Activated effector memory CD4-positive, alpha-beta T cell treated with anti-CD3 and anti-CD28 coated beads, Interleukin-2, amount 50 U/mL, for 16 hours (primary cell): Measurements from ENCODE around the gene CAMTA1.
"Not testable (repeated sequence)": the region's sequence is repeated elsewhere in the genome, so short reads cannot be mapped to it uniquely, and the experiment has no call there.

Experiments
- DNase-seq: peaks from one replicate; pipeline ENCODE4 v3.0.0-alpha.2; 2020

Gene CAMTA1

DNA sequence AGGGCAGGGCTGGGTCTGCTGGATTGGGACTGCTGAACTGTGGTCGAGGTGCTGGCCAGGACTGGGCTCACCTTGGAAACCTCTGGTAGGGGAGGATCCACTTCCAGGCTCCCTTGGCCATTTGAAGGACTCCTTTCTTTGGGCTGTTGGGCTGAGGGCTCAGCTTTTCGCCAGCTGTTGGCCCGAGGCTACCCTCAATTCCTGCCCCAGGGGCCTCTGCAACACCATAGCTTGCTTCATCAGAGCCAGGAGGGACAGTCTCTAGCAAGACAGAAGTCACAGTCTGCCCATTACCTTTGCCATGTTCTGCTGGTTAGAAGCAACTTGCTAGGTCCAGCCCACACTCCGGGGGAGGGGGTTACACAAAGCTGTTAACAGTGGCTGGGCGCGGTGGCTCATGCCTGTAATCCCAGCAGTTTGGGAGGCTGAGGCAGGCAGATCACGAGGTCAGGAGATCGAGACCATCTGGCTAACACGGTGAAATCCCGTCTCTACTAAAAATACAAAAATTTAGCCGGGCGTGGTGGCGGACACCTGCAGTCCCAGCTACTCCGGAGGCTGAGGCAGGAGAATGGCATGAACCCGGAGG lies 25.0 kb downstream of the CAMTA1 start:
- DNase-seq: not testable (repeated sequence)

DNA sequence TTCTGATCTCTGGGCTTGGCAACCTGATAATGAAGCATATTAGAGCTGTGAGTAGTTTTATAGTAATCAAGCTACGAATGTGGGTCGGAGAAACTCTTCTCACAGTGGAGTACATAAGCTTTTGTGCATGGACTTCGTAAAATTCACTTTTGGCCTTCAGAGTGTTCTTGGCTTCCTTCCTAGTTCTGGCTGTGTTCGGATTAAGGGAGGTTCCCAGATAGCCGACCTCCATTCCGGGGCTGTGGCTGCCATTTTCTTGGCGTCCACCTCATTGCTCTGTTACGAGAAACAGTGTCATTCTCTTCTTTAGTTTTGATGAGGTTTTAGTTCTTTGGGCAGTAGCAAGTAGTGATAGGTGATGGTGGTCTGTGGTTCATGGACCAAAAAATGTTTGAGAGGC lies 26.3 kb downstream of the CAMTA1 start:
- no peak for DNase-seq

DNA sequence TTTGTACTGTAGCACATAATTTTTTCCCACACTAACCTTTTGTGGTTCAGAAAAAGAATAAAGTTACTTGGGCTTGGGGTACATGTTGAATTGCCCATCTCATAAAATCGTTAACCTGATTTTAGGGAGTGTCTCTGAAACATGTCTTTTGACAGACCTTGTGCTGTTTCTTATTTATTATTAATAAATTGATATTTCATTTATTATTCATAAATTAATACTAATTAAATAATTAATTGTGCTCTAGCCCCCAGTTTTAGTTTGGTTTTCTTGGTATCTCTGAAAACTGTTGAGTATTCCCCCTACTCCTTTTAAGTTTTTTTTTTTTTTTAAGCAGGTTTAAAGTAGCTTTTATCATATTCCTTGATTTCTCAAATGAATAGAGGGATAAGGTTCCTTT lies 27.9 kb downstream of the CAMTA1 start:
- DNase-seq: no peak

DNA sequence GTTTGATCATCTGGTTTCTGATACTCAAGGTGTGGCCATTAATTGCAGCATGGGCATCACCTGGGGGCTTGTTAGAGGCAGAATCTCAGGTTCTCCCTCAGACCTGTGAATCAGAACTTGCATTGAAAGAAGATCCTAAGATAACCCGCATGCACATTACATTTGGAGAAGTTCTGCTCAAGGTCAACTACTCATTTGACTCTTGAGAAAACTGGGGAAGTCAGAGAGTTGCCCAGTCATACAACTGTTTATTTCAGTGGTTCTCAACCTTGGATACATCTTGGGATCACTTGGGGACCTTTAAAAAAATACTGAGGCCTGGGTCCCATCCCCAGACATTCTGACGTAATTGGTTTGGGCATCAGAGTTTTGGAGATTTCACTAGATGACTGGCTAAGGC lies 30.5 kb downstream of the CAMTA1 start:
- no peak for DNase-seq

DNA sequence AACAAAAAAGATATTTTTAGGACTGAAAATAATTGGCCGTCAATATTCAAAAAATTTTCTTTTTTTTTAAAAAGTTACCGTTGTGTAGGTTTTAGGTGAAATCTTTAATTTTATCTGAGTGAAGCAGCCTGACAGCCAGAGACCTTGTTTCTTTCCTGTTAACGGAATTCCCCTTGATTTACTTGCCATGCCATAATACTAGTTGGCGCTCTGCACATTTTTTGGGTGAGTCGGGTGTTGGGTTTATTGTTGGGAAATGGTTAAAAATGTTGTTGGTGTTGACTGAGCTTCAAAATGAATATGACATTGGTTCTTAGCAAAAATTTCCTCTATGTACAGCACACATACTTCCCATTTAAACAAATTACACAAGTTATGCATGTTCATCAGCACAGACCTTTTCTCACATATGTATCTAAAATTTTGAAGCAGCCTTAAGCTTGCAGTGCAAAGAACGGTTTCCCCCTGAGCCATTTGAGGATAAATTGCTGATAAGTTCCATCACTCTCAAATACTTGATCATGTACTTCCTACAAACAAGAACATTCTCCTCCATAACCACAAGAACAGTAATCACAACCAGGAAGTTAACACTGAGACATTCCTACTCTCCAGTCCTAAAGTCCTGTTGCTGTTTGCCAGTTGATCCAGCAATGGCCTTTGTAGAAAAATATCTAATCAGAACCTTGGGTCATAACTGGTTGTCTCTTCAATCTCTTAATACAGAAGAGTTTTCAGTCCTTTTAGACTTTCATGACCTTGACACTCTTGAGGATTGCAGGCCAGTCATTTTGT lies 34.2 kb downstream of the CAMTA1 start:
- no peak for DNase-seq

DNA sequence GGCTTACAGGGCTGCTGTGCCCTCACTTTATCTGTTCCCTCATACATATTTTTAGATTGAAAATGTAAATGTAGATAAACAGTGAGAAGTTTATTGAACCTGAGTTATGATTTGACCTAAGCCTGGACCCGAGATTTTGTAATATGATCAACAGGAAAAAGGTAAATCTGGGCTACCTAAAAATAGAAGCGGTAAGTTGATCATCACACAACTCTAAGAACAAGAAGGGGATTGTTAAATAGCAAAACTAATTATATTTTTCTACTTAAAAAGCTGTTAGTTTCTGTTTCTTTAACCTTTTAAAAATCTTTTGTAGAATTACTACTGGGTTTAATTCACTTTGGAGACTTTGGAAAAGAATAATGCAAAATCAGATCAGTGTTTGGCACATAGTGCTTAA lies 35.6 kb downstream of the CAMTA1 start:
- no peak for DNase-seq

DNA sequence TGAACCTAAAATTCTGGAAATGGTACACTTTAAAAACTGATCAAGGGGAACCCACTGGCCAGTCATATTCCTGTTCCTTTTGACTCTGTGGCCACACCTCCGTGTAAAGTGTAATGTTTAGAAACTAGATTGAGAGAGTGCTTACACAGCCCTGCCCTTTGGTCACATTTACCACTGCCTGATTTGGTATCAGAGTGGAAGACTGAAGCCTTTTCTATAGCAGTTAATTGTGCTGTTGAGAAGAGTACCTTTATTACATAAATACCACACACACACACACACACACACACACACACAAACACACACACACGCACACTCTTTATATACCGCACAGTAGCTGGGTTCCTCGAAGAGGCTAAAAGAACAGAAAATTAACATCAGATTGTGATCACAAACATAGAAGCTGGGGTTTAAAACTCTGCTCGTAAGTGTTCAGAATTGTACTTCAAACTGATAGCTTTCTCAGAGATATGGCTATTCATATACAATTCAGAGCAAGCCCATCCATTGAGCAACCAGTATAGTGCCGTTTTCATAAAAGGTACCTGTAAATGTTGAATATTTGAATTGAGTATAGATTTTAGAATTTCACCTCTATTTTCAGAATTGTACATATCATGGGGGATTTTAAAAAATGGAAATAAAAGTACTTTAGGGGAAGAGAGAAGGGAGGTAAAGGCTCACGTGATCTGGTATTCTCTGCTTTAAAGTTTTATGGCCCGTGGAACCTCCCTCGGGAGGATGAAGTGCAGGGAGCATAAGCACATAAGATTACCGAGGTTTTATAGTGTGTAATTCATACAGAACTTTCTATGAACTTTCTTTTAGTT lies 37.5 kb downstream of the CAMTA1 start:
- DNase-seq: no peak

DNA sequence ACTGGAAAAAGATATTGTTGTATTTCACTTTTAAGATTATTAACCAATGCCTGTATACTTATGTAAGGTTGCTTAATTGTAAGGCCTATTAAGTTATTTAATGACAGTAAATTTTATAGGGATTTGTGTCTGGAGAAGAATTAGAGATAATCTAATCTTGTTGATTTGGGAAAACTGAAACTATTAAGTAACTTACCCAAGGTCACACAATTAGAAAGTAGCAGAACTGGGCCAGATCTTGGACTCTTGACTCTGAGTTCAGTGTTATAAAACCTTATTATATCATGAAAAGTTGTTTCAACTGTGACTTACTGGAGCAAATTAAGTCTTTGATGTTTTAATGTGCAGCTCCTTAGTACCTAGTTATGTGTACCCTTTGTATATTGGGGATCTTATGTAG lies 38.5 kb downstream of the CAMTA1 start:
- no peak for DNase-seq

DNA sequence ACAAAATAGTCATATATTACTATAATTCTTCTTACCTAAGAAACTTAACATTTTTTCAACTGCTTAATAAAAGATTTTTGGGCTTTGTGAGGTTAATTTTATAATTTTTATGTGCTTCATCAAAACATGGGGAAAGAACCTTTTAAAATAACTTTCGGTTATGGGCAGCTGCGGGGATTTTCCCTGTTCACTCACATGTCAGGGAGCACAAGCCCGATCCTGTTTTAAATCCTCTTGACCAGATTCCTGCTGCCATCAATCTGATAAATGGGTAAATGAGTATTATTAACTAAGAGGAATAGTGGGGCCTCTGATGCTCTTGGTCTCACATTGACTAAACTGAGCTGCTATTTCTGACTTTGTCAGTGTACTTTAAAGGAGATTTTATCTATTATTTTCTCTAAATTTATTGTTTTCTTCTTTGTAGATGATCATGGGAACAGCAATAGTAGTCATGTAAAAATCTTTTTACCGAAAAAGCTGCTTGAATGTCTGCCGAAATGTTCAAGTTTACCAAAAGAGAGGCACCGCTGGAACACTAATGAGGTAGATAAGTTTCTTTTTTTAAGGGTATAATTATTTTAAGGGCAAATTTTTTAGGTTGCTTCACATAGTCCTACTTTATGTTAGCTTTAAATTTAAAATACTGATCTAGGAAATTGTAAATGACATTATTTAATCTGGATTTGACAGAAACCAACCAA lies 39.6 kb downstream of the CAMTA1 start:
- no peak for DNase-seq

DNA sequence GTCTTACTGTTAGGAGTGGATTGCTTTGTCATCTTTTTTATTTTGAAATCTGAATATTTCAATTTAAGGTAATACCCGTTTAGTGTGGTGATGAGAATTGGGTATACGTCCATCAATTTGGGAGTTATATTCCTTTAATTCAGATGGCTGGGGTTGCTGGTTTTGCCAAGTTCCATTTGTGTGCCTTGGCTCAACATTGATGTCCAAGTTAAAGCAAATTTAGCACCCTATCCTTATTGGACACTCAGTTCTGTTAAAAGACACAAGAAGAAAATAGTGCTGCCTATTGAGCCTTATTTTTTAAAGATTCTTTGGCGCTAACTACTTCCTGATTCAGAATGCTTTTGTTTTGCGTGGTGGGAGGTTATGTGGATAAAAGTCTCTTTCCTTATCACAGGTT lies 40.6 kb downstream of the CAMTA1 start:
- DNase-seq: no peak

DNA sequence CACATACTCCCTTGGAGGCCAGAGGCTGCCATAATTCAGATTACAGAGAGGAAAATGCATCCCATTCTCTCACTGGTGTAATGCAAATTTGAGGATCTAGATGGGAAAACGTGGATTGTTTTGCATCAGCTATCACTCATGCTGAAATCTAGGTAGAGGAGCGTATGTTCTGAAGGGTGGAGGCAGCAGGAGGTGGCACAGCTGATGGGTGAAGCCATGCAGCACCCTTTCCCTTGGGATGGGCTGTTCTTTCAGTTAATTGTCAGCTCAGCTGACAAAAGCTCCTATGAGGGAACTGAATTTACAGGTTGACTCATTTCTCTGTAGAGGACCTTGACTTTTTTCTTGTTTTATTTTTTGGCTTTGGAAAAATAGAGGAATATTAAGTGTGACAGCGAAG lies 41.8 kb downstream of the CAMTA1 start:
- no peak for DNase-seq

DNA sequence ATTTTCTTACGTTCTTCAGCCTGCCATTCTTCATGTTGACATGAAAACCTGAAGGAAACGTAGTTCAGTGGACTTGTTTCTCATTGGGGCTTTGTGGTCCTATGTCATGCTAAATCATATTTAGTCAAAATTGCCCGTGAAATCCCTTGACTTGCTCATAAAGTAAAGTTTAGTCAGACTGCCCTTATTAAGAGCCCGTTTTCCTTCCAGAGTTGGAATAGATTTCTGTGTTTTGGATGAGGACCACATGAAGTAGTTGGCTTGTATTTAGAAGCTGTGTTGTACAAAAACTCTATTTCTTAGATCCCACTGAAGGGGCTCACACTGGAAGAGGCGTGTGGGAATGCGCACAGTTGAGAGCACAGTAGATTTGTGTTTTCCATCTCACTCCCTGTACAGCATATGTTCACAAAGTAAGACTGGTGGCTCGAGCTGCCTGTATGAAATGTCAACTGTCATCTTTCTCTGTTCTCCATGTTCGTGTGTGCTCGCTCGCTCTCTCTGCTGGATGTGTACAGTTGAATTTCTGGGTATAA lies 42.4 kb downstream of the CAMTA1 start:
- DNase-seq: no peak

DNA sequence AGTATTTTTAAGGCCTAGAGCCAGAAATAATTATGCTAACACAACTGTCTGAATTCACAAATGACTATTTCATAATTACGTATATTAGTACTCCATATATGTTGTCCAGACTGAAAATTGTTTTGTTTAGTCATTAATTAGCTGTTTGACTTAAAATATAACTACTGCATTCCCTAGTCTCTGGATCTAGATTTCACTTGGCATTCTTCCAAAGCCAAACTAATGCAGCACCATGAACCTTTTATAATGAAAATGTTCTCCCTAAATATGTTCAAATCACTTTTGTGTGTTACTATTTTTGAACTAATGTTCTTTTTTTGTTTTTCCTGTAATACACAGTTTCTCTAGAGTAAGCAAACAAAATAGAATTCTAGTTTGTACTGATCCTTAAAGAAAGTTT lies 46.1 kb downstream of the CAMTA1 start:
- no peak for DNase-seq

DNA sequence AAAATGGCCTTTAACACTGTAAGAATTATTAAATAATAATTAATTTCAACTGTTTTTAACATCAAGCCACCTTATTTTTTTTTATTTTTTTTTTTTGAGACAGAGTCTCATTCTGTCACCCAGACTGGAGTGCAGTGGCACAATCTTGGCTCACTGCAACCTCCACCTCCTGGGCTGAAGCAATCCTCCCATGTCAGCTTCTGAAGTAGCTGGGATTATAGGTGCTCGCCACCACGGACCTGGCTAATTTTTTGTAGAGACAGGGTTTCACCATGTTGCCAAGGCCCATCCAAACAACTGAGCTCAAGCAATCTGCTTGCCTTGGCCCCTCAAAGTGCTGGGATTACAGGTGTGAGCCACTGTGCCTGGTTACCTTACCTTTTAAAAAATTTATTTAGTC lies 46.8 kb downstream of the CAMTA1 start:
- DNase-seq: not testable (repeated sequence)

DNA sequence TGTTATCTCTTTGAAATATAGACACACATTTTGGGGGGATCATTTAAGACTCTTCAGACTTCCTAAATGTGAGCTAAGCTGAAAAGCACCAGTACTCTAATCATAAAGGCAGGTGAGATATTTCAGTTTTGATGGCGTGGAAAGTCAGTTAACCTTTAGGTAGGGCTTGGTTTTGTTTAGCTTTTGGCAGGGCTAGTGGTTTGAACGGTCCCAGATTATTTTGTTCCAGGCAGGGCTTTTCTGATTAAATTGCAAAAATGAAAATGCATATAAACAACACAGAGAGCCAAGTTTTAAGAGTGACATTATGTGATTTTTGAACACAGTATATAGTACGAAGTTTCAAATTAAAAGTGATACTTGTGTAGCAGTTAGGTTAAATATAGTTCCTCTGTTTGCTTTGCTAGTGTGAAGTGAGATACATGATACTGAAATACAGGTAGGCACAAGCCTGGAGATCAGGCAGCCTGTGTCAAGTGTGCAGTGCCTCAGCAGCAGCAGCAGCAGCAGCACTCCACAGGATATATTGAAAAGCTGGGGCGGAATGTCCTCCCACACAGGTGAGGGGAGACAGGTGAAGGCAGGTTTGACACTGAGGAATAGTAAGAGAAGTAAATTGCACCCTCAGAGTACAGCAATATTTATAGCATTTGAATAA lies 47.4 kb downstream of the CAMTA1 start:
- no peak for DNase-seq

DNA sequence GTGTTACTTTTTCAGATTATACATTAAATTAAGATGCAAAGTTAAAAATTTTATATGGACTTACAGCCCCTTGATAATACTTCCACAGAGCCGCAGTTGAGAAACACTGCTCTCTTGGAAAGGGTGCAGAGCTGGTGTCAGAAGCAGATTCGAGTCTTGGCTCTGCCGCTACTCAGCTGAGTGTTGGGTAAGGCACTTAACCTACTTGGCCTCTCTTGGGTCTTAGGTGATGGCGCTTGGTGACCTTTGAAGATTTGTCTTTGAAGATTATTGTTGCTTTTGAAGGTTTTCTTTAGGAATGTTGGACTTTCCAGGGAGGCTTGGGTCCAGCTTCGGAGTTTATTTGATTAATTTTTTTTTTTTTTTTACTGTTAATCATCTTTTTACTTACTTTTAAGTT lies 48.5 kb downstream of the CAMTA1 start:
- no peak for DNase-seq

DNA sequence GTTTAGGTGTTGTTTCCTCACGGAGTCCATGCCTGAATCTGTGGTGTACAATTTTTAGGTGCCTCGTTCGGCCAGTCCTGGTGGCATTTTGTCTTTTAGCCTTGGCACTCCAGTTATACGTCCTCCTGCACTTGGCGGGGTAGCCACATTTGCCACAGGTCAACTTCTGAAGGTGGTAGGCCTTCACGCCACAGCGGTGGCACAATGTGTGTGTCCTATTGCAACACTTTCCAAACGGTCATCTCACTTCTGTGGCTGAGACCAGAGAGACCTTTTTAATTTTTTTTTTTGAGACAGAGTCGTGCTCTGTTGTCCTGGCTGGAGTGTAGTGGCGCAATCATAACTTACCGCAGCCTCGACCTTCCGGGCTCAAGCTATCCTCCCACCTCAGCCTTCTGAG lies 49.1 kb downstream of the CAMTA1 start:
- DNase-seq: no peak

DNA sequence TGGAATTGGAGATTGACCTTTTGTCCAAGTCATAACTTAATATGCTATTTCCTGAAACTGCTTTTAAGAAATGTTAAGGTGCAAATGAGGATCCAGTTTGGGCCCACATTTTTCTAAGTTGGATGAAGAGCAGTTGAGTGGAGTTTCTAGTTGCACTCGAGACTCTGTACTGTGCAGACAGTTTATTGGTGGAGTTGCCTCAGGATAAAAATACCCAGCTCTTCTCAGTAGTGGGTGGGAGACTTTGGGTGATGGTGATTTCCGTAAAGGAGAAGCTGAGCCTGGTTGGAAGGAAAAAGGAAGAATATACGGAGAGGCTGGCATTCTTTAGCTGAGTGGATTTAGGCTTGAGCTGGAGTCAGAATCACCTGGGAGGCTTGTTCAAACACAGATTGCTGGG lies 49.9 kb downstream of the CAMTA1 start:
- no peak for DNase-seq

DNA sequence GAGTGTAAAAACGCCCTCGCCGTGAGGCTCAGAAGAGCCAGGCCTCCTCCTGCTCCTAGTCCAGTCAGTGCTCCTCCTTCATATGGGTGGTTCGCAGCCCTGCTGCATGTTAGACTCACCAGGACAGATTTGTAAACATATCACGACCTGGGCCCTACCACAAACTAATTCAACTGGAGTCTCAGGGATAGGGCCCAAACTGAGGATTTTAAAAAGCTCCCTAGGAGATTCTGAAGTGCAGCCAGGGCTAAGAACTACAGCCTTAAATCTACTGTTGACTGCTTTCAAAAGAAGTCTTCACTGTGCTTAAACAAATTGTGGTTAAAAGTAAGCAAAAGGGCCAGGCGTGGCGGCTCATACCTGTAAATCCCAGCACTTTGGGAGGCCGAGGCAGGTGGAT lies 57.0 kb downstream of the CAMTA1 start:
- no peak for DNase-seq

DNA sequence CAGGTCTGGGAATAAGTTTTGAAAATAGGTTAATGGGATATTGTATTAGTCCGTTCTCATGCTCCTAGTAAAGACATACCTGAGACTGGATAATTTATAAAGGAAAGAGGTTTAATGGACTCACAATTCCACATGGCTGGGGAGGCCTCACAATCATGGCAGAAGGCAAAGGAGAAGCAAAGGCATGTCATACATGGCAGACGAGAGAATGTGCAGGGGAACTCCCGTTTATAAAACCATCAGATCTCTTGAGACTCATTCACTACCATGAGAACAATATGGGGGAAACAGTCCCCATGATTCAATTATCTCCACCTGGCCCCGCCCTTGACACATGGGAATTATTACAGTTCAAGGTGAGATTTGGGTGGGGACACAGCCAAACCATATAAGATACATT lies 60.5 kb downstream of the CAMTA1 start:
- DNase-seq: not testable (repeated sequence)

DNA sequence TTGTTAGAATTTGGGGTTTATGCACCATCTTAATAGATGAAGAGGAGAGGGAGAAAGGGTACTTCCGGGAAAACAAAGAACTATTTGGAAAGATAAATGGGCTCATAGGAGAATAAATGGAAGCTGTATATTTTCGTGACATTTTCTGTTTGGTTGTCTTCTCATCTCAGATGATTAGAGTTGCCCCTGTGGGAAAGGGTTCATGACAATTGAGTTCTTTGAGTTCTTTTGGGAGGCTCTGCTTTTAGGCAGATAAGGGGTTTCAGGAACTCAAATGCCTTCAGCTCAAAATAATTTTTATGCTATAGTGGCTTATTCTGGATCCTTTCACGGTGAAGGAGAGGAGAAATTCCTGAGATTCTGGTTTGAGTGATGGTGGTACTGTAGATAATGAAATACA lies 63.6 kb downstream of the CAMTA1 start:
- no peak for DNase-seq

DNA sequence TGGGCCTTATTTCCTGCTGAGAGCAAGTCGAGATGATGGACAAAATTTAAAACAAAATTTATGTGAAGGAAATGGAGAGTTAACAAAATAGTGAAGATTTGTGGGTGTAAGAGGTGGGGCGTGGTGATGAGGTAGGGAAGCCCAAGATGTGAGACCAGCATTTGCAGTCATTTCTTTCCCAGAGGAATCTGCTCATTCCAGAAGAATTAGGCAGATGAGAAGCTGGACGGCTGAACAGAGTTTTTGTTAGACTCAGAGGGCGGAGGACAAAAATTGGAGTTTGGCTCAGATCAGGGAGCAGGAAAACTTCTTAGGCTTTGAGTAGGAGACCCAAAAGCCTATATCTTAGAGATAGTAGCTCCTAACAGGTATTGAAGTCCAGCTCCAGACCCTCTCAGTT lies 65.3 kb downstream of the CAMTA1 start:
- DNase-seq: no peak
